ENCODE results near the gene LGALS9.

- TF ChIP-seq POLR2AphosphoS5 (IDR thresholded peaks at IDR 0.05; ENCODE audit: borderline replicate concordance, low read depth, low read length) (no peak), EZH2 (IDR thresholded peaks at IDR 0.05) (no peak)
Observed at GRCh38 chr17:27620721-27621120, 10.3 kb upstream of the LGALS9 start.

Measured in SK-N-MC (cell line).